K562 (cell line): ENCODE results near the gene CHST10. TPM values are rescaled to one million over a fixed set of nuclear protein-coding genes. Genes with fewer than 3 reads are reported as not detected.

Experiments used
- MEIS2 ChIP-seq: fragments of 450-650 bp; IDR thresholded peaks from 2 replicates; pipeline ENCODE4 v1.6.1; 2014; ENCODE audit warnings: mild to moderate bottlenecking; ENCODE audit not compliant: partially characterized antibody
- polyA plus RNA-seq, 8 experiments: library from polyadenylated mRNA; depleted of rRNA in 4 of 8; stranded (reverse) in 5 of 8; unstranded in 3 of 8; fragments of >200 nt; fragmentation: Nextera tagmentation in 2 of 8; fragmentation: Illumina TruSeq in 1 of 8; extraction: Ambion mirVana in 2 of 8; extraction: Trizol in 1 of 8; gene quantifications; 2 replicates each; pipeline versions ENCODE4 v1.2.1 to v1.2.3, GENCODE V29; 2011 to 2014; ENCODE audit warnings: inconsistent platforms in 1 of 8, missing spikeins in 1 of 8
- total RNA-seq, 7 experiments: library from RNA; depleted of rRNA in 6 of 7; stranded (reverse); fragments of >200 nt in 6 of 7; fragmentation: Illumina TruSeq in 2 of 7; extraction: Trizol in 2 of 7; gene quantifications; 2 replicates each; pipeline versions ENCODE4 v1.2.1 to v1.2.3, GENCODE V29; 2011 to 2021; ENCODE audit warnings: low replicate concordance in 1 of 7
- TF ChIP-seq, protein P1 (sequence below), 2 experiments: fragments of 450-650 bp in 1 of 2; sonication (generic) in 1 of 2; formaldehyde crosslinking in 1 of 2; IDR thresholded peaks; 2 replicates each; pipeline versions ENCODE4 v1.7.1 to v1.9.0; 2016 to 2022; ENCODE audit warnings: inconsistent platforms in 1 of 2, mild to moderate bottlenecking in 1 of 2, missing genetic modification reagents in 1 of 2

Gene CHST10
- total and polyA plus RNA-seq, 9 of the 15 experiments (the other 6 are each of a cell fraction or from before 2014, with no cell fraction given) = 1.3 to 30.9 (median 19.3) TPM

DNA sequence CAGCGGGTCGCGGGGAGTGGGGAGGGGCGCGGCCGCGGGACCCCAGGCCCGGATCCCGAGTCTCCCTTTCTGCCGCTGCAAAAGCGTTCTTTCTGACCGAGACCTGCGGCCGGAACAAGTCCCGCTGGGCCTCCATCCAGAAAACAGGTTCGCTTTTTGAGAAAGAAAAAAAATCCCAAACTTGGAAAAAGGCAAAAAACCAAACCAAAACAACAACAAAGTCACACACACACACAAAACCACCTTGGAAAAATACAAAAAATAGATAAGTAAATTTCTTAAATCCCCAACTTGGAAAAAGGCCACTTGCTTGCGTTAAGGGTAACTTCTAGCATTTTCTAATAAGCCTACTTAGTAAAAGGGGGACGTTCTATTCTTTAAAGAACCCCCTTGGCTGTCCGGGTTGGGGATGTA lies 250 bp upstream of the CHST10 start (continued):
- TF ChIP-seq, protein P1, sequence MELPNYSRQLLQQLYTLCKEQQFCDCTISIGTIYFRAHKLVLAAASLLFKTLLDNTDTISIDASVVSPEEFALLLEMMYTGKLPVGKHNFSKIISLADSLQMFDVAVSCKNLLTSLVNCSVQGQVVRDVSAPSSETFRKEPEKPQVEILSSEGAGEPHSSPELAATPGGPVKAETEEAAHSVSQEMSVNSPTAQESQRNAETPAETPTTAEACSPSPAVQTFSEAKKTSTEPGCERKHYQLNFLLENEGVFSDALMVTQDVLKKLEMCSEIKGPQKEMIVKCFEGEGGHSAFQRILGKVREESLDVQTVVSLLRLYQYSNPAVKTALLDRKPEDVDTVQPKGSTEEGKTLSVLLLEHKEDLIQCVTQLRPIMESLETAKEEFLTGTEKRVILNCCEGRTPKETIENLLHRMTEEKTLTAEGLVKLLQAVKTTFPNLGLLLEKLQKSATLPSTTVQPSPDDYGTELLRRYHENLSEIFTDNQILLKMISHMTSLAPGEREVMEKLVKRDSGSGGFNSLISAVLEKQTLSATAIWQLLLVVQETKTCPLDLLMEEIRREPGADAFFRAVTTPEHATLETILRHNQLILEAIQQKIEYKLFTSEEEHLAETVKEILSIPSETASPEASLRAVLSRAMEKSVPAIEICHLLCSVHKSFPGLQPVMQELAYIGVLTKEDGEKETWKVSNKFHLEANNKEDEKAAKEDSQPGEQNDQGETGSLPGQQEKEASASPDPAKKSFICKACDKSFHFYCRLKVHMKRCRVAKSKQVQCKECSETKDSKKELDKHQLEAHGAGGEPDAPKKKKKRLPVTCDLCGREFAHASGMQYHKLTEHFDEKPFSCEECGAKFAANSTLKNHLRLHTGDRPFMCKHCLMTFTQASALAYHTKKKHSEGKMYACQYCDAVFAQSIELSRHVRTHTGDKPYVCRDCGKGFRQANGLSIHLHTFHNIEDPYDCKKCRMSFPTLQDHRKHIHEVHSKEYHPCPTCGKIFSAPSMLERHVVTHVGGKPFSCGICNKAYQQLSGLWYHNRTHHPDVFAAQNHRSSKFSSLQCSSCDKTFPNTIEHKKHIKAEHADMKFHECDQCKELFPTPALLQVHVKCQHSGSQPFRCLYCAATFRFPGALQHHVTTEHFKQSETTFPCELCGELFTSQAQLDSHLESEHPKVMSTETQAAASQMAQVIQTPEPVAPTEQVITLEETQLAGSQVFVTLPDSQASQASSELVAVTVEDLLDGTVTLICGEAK (IDR thresholded peaks at IDR 0.05) = peak; percentile 59
- TF ChIP-seq, protein P1 (CRISPR knock-in tag; IDR thresholded peaks at IDR 0.05) = no peak
- no peak for TF ChIP-seq MEIS2
